ENCODE results near the gene LECT2.

The LECT2 gene

GRCh38 chr5:135930029-135930948 lies 24.5 kb downstream of the LECT2 start:
- no peak for DNase-seq

GRCh38 chr5:135921388-135921787 lies 33.4 kb downstream of the LECT2 start:
- DNase-seq, result no peak

GRCh38 chr5:135920199-135920598 lies 34.6 kb downstream of the LECT2 start:
- no peak for DNase-seq

- DNase-seq, result no peak
Observed at GRCh38 chr5:135916638-135917263, 38.0 kb downstream of the LECT2 start.

DNA sequence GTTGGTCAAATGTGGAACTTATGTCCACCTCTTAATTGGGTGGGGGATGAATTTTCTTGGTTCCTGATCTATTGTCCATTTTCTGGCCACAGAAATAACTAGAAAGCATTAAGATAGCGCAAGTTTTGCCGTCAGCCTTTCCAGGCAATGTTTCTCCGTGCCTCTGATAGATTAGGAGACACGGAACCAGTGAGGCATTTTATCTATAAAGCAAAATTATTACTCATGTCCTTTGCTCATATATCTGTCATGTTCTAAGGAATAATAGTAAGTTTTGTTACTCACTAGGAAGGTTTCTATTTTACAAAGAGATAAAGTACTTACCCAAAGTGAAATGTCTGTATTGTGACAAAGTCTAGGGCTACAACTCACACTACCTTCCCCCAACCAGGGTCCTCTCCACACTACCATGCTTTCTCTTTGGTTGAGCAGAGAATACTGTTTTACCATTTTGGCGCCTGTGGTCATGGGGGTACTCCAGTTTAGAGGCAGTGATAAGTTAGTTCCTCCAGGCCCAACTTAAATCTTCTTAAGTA lies 39.2 kb downstream of the LECT2 start:
- DNase-seq, result no peak

- DNase-seq, result no peak
Observed at GRCh38 chr5:135913713-135914626, 40.8 kb downstream of the LECT2 start.

- no peak for DNase-seq
Observed at GRCh38 chr5:135905144-135905543, 49.6 kb downstream of the LECT2 start.

- DNase-seq, result no peak
Observed at GRCh38 chr5:135901633-135902032, 53.1 kb downstream of the LECT2 start.

DNA sequence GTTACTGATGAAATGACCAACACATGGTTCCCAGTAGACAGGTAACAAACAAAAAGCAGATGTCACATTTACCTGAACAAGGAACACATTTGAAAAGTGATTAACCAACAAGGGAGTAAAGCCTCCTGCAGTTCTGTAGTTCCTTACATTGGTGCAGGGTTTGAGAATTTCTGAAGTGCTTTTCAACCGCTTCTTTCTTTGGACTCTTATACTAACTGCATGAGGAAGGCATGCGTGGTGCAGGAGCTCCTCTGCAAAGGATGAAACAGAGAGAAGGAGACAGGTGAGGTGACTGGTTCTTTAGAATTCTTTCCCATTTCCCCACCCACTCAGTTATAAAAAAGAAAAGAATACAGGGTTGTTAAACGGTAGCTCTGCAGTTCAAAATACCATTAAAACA lies 54.5 kb downstream of the LECT2 start:
- no peak for DNase-seq

DNA sequence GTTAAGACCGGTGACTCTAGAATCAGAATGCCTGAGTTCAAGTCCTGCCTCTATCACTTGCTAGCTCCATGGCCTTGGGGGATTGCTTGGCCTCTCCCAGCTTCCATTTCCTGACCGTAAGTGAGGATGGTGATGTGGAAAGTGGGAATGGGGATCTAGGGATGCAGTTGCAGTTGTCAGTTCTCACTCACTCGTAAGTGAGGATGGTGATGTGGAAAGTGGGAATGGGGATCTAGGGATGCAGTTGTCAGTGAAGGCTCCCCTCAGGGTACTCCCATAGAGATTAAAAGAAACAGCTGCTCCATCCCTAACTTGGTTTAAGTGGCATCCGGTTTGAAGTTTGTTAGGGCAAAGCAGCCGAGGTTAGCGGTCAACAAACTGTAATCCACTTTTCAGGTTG lies 56.1 kb downstream of the LECT2 start:
- no peak for DNase-seq

All from activated CD8-positive, alpha-beta memory T cell treated with anti-CD3 and anti-CD28 coated beads, Interleukin-2, amount 50 U/mL, for 4 hours (primary cell).